GM13976 (cell line): ENCODE data around the gene YIPF3.
A peak's percentile ranks its signal among the peaks of the same experiment; 100 is the strongest.

Experiments used
- DNase-seq: peaks from one replicate; pipeline ENCODE4 v3.0.0; 2012; ENCODE audit warnings: low spot score
- in situ Hi-C: fragments of 300-500 bp; cut with MboI; formaldehyde crosslinking; loops from one replicate; pipeline ENCODE4 v1.12.0; 2022; ENCODE audit warnings: low sequenced_read_pairs, mixed read lengths, inconsistent platforms; ENCODE audit not compliant: unreplicated experiment
- TF ChIP-seq, protein P1 (sequence below): IDR thresholded peaks from 2 replicates; pipeline ENCODE4 v1.5.1; 2012; ENCODE audit warnings: borderline replicate concordance, mild to moderate bottlenecking; ENCODE audit not compliant: insufficient read depth; ENCODE audit errors: extremely low read depth, missing control alignments, control extremely low read depth

YIPF3 gene

DNA sequence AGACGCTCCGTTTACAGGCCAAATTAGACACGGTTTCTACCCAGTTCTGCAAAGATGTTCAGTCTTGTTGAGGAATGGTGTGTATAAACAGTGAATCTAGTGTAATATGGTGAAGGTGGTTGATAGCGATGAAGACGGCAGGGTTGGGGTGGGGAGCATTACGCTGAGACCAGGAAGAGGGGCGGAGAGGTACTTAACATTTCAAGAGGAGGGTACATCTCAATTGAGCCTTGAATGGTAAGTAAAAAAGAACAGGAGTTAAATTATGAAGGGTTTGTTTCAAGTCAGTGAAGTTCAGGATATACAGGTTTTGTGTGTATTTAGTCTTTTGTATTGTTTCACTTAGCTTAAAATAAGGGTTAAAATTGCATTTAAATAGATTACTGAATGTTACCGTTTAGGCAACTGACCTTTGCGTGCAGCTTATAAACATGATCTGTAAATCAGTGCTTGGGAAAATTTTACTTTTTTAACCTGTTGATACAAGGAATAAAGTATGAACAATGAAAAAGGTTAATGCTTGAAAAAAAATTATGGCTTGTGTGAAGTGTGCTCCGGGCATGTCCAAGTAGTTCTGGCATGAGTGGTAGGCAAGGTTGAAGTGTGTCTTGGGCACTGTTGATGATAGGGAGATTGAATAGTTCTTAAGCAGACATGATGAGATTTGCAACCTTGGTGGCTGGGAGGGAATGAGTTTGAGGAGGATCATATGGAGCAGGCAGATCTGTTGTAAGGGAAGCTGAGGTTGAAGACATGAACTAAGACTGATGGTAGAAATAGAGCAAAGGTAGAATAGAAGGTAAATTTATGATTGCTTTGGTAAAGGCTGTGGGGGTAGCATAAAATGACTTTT lies 1.0 kb upstream of the YIPF3 start:
- TF ChIP-seq, protein P1, sequence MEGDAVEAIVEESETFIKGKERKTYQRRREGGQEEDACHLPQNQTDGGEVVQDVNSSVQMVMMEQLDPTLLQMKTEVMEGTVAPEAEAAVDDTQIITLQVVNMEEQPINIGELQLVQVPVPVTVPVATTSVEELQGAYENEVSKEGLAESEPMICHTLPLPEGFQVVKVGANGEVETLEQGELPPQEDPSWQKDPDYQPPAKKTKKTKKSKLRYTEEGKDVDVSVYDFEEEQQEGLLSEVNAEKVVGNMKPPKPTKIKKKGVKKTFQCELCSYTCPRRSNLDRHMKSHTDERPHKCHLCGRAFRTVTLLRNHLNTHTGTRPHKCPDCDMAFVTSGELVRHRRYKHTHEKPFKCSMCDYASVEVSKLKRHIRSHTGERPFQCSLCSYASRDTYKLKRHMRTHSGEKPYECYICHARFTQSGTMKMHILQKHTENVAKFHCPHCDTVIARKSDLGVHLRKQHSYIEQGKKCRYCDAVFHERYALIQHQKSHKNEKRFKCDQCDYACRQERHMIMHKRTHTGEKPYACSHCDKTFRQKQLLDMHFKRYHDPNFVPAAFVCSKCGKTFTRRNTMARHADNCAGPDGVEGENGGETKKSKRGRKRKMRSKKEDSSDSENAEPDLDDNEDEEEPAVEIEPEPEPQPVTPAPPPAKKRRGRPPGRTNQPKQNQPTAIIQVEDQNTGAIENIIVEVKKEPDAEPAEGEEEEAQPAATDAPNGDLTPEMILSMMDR, result no peak
- in situ Hi-C loops, result no loop called here
- DNase-seq, result no peak

DNA sequence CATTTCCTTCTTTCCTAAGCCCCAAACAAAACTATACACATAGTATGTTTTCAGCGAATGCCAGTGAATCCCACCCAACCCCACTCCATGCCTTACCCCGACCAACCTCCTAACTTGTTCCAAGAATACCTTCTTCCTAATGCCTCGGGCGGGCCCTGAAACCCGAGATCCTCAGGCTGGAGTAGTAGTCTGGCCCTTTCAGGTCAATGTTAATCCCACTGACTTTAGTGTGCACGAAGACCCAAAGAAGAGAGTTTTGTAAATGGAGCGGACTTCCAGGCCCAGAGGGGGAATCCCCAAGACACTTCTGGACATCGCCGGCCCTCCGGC lies 394 bp downstream of the YIPF3 start:
- no peak for DNase-seq
- in situ Hi-C loops, result no loop called here
- TF ChIP-seq, protein P1, result no peak

DNA sequence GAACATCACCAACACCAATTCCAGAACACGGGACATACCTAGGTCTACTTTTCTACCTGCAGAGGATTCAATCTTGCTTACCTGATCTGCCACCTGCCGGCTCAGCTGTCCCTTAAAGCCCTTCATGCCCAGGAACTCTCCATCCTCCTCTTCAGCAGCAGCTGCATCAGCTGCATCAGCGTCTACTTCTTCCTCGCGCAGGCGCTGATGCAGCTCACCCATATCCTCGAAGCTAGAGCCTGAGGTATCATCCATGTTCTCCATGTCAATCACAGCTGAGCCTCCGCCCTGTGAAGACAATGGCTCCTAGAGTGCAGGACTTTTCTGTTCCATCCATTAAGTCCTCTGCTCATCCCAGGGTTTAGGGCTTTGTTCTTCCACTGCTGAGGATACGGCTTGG lies 918 bp downstream of the YIPF3 start:
- DNase-seq, result no peak
- TF ChIP-seq, protein P1, result no peak
- in situ Hi-C loops, result no loop called here

DNA sequence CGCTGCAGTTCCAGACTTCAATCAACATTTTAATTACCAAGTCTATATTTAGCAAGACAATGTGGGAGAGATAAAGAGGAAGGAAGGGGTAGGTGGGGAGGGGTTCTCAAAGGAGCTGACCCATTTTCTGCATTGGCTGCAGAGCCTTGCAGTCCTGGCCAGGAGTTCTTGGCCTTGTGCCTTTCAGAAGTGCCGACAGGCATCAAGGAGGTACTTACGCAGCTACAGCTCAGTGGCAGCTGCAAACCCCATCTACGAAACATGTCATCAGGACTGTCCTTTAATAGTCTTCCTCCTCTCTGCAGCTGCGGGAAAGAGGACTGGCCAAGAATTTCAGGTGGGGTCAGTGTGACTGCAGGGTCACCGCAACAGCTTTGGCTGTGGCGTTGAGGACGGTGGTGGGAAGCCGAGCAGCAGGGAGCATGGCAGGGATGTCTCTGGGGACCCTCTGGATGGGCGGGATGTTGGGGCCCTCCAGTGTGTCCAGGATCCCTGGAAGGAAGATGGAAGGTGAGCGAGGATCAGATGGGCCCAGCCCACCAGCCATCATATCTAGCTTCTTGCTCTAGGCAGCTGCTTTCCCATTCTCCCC lies 4.8 kb downstream of the YIPF3 start:
- no peak for DNase-seq
- in situ Hi-C loops, result no loop called here
- TF ChIP-seq, protein P1, result no peak

DNA sequence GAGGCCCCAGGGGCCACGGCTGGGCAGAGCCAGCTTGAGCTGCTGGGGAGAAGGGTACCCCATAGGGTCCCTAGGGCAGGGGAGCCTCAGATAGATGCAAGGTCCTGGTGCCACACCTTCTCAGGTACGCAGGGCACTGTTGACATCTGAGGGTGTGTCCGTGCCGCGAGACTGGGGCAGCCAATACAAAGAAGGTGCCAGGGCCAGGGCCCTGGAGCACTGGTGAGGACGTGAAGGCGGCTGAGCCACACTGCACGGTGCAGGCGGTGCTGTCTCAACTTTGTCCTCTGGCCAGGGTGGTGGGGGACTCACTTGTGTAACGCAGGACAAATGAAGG lies 5.9 kb downstream of the YIPF3 start:
- in situ Hi-C loops, result no loop called here

DNA sequence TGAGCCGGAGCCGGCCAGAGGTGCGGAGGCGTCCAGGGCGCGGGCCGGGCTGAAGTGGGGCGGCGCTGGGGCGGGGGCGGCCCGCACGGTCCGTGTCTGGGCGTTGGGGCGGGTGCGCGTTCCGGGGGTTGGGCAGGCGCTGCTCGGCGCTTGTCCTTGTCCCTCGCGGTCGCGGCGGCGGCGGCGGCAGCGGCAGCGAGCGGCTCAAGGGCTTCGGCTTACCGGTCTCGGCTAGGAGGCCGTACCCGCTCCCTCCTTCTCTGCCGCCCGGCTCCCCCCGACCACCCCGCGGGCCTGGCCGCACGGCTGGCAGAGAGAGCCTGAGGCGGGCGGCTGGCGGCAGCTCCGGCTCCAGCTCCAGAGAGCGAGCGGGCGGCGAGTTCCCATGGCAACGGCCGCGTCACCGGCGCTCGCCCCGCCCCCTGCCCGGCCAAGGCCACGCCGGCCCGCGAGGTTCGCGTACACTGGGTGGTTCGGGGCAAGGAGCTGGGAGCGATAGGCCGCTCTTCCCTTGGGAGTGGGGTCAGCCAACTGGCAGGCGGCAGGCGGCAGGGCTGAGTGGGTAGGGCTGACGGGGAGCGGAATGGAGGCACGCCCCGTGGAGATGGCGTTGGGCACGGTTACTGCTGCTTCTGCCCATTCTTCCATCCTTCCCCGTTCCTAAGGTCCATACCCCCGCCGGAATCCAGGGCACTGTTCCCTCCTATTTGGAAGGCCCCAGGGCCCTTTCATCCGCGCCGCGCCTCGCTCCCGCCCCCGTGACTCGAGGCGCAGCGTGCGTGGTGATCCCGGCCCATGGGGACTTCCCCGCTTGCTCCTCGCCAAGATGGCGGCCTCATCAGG lies 6.5 kb downstream of the YIPF3 start, which contains the start of gene LRRC73:
LRRC73 (minus strand) TSS at position 363 of the 843 bp plus-strand sequence. CDS start 561 bp downstream, outside the sequence.
- DNase-seq, result peak; percentile 89

More for the DNA sequence above, 5.9 kb downstream of the YIPF3 start:
- TF ChIP-seq, protein P1, result no peak
- no peak for DNase-seq

More for the DNA sequence above, 6.5 kb downstream of the YIPF3 start, which contains the start of gene LRRC73:
- TF ChIP-seq, protein P1, result no peak
- in situ Hi-C loops, result loop anchor here (10.0 kb wide), 1 partner anchor 115 kb away; no protein-coding TSS in a partner anchor
